ENCODE results near the gene ASB13.

DNA sequence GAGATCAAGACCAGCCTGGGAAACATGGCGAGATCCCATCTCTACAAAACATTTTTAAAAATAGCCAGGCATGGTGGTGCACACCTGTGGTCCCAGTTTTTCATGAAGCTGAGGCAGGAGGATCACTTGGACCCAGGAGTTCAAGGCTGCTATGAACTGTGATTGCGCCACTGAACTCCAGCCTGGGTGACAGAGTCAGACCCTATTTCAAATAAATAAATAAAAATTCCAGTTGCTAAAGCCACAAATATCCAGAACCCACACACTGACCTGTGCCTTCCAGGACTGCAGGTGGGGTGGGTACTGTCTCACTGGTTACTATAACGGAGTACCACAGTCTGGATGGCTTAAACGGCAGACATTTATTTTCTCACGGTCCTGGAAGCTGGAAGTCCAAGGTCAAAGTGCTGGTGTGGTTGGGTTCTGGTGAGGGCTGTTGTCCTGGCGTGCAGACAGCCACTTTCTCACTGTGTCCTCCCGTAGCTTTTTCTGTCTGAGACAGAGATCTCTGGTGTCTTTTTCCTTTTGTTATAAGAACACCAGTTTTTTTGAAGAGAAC, 38.8 kb downstream of the ASB13 start:
- TF ChIP-seq, protein P1, sequence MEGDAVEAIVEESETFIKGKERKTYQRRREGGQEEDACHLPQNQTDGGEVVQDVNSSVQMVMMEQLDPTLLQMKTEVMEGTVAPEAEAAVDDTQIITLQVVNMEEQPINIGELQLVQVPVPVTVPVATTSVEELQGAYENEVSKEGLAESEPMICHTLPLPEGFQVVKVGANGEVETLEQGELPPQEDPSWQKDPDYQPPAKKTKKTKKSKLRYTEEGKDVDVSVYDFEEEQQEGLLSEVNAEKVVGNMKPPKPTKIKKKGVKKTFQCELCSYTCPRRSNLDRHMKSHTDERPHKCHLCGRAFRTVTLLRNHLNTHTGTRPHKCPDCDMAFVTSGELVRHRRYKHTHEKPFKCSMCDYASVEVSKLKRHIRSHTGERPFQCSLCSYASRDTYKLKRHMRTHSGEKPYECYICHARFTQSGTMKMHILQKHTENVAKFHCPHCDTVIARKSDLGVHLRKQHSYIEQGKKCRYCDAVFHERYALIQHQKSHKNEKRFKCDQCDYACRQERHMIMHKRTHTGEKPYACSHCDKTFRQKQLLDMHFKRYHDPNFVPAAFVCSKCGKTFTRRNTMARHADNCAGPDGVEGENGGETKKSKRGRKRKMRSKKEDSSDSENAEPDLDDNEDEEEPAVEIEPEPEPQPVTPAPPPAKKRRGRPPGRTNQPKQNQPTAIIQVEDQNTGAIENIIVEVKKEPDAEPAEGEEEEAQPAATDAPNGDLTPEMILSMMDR (IDR thresholded peaks at IDR 0.05): no peak
- TF ChIP-seq POLR2A (IDR thresholded peaks at IDR 0.05): no peak
